ENCODE data around the gene WDFY3.

GRCh38 chr4:84917086-84917821, 49.2 kb downstream of the WDFY3 start:
- TF ChIP-seq CTCF (IDR thresholded peaks at IDR 0.05; ENCODE audit: low read length), result no peak
- TF ChIP-seq EZH2 (IDR thresholded peaks at IDR 0.05; ENCODE audit: borderline replicate concordance, low read length), result no peak
